GM23248 (cell line): ENCODE results near the gene ABCG2.

Experiments used
- EZH2 ChIP-seq: fragments of 200-600 bp; sonication (generic); IDR thresholded peaks from 2 replicates; pipeline ENCODE4 v1.6.1; 2018; ENCODE audit warnings: antibody characterized with exemption, mild to moderate bottlenecking; ENCODE audit not compliant: insufficient read depth, poor library complexity, severe bottlenecking
- EZH2phosphoT487 ChIP-seq: fragments of 200-600 bp; sonication (generic); IDR thresholded peaks from 2 replicates; pipeline ENCODE4 v1.6.1; 2018; ENCODE audit warnings: antibody characterized with exemption, moderate library complexity, mild to moderate bottlenecking, low read depth; ENCODE audit not compliant: insufficient read depth

DNA sequence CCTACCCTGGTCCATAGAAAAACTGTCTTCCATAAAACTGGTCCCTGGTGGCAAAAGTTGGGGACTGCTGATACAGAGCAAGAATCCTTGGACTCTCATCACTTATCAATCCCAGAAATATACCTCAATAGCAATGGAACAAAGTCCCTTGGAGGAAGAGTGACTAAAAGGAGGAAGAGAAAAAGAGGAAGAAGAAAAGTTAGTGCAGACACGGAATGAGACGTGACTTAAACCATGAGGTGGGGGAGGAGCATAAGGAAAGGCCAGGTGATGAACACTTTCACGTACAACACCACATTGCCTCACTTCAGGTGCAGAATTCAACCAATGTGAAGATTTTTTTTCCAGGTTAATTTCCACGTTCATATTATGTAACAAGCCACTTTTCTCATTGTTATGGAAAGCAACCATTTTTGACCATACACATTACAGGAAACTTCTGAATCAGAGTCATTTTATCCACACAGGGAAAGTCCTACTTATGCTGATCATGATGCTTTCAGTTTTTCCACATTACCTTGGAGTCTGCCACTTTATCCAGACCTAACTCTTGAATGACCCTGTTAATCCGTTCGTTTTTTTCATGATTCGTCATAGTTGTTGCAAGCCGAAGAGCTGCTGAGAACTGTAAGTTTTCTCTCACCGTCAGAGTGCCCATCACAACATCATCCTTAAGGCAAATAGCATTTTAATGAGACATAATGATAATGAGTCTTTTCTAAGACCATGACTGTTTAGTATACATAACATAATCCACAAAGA, 27.7 kb downstream of the ABCG2 start:
- TF ChIP-seq EZH2 (no peak), EZH2phosphoT487 (no peak)
